GM21360 (cell line): ENCODE results near the gene SPATA12.

Experiments
- ATAC-seq: cut with Tn5 transposase; IDR thresholded peaks from one replicate; pipeline ENCODE4 v1.9.1; 2021; ENCODE audit warnings: mild to moderate bottlenecking, moderate library complexity; ENCODE audit not compliant: unreplicated experiment

Gene SPATA12

GRCh38 chr3:57060089-57060821 lies at the start of gene SPATA12:
Gene SPATA12, plus strand, starts transcription at chr3:57060664. Its CDS starts 13,031 bp downstream, at chr3:57073695.
- no peak for ATAC-seq

DNA sequence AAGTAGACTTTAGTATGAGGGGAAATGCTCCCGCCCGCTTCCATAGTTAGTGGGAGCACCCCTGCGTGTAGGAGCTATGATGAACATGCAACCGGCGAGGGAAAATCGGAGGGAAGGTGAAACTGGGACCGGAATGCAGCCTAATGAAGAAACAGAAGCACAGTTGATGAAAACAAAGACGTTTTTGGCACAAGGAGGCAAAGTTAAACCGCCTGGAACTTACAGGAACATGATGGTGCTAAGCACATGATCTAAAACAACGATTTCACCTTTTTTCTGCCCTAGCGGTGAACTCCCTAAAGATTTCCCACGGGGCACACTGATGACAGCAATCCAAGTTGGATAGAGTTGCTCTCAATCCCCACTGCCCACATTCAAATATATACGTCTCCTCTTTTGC lies 49.4 kb upstream of the SPATA12 start:
- no peak for ATAC-seq

DNA sequence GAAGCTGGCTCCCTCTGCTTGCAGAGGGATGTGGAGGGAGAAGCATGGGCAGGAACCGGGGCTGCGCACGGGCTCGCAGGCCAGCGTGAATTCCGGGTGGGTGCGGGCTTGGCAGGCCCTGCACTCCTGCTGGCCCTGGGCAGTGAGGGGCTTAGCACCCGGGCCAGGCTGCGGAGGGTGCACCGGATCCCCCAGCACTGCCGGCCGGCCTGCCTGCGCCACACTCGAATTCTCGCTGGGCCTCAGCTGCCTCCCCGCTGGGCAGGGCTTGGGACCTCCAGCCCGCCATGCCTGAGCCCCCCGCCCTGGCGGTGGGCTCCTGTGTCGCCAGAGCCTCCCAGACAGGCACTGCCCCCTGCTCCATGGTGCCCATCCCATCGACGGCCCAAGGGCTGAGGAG lies 47.6 kb upstream of the SPATA12 start:
- no peak for ATAC-seq

DNA sequence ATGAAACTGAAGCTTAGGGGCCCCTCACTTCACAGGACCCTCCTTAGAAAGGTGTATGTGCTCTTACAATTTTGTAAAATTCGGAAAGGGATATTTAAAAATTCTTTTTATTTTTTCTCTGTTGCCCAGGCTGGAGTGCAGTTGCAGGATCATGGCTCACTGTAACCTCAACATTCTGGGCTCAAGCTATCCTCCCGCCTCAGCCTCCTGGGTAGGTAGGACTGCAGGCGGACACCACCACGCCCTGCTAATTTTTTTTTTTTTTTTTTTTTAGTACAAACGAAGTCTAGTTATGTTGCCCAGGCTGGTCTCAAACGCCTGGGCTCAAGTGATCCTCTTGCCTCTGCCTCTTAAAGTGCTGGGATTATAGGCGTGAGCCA lies 45.1 kb upstream of the SPATA12 start:
- ATAC-seq, result no peak

DNA sequence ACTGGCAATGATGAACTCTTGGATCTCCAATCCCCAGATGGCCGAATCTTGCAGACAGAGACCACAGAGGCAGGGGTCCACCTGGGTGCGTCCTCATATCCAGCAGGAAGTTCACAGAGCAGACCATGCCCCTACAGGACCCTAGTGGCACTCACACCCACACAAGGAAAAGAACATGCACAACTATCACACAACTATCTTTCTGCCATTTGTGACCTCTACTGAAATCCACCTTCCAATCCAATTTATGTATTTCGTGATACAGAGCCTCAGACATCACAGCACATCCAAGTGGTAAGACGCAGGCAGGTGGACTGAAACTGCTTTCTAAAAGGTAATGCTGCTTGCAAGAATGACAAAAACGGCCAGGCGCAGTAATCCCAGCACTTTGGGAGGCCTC lies 44.6 kb upstream of the SPATA12 start:
- no peak for ATAC-seq

- ATAC-seq, result no peak
Observed at GRCh38 chr3:57017459-57017845, 43.0 kb upstream of the SPATA12 start.

GRCh38 chr3:57018246-57018645 lies 42.2 kb upstream of the SPATA12 start:
- no peak for ATAC-seq

GRCh38 chr3:57019057-57019456 lies 41.4 kb upstream of the SPATA12 start:
- ATAC-seq, result no peak

GRCh38 chr3:57025237-57025636 lies 35.2 kb upstream of the SPATA12 start:
- no peak for ATAC-seq

- ATAC-seq, result no peak
Observed at GRCh38 chr3:57026944-57027343, 33.5 kb upstream of the SPATA12 start.

DNA sequence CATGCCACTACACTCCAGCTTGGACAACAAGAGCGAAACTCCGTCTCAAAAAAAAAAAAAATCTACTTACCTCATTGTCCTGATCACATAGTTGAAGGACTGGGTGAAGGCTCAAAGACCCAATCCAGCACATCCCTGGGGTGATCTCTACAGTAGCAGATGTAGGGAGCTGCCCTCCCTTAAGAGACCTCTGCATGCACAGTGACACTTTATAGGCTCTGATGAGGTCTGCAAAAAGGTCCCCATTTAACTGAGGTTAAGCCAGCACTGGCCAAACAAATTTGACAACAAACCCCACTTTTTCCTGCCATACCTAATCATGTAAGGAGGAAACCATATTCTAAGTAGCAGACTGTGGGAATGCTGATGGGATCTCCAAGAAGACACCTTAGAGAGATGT lies 31.1 kb upstream of the SPATA12 start:
- ATAC-seq, result no peak

- ATAC-seq, result no peak
Observed at GRCh38 chr3:57029924-57030323, 30.5 kb upstream of the SPATA12 start.

DNA sequence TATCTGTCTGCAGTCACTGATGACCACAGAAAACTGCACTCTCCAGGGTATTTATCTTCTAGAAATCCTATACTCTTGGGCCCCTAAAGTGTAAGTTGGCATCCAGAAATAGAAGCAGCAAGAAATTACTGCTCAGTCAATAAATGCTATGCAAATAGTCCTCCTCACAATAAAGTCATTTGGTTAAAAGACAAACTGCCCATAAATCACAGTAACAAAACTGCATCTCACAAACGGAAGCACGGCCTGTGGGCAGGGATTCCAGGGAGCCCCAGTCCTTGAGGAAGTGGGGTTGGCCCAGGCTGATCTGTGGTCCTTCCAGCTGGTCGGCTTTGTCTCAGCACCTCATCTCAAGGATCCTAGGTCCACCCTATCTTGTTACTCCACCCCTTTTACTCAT lies 29.7 kb upstream of the SPATA12 start:
- no peak for ATAC-seq

DNA sequence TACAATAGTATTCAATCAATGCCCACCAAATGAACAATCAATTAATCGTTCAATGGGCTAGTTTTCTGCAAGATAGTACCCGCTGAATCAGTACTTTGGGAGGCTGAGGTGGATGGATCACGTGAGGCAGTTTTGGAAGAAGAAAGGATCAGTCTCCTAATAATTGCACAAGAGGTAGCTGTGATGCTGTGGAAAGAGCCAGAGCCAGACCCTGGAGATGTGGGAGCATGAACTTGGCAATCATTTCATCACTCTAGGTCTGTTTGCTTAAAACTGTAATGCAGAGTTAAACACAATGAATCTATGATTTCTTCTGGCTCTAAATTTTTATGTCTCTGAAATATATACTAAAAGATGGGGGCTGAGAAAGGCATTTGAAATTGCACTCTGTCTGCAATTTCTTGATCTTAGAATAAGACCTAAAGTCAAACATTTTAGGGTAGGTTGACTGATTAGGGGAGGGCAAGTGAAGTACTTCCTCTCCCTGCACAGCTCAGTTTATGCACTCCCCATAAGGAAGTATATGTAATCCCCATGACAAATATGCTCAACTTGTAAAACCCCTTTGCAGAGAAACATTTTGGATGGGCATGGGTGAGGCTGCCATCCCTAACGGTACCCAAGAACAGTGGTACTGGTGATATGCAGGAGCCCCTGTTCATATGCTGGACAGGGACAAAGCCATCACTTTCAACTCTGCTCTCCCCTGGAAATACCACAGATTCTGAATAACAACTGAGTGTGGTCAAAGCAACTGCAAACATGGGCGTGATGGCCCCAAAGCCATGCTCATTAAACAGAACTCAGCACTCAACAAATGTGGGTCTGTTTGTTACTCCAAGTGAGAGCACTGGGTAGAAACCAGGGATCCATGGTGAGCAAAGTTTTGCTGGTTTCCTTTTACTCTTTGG lies 28.6 kb upstream of the SPATA12 start:
- ATAC-seq, result no peak

GRCh38 chr3:57036952-57037351 lies 23.5 kb upstream of the SPATA12 start:
- ATAC-seq, result no peak

DNA sequence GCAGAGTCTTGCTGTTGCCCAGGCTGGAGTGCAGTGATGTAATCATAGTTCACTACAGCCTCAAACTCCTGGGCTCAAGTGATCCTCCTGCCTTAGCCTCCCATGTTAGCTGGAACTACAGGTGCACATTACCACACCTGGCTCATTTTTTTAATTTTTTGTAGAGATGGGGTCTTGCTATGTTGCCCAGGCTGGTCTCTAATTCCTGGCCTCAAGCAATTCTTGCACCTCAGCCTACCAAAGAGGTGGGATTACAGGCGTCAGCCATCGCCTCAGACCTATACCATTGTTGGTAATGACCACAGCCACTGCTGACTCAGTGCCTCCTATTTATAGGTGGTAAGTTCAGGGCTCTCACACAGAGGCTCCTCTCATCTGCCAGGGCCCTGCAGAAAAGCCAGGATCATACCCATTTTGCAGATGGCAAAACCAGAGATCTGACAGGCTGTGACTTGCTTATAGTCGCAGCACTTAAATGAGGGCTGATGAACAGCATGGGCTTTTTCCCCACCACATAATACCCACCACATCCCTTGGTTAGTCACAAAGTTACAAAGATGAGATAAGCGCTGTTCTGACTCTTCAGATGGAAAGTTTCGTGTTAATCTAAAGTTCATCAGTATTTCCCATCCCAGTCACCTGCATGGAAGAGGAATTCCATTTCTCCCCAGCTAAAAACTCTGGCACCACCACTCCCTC lies 21.8 kb upstream of the SPATA12 start:
- ATAC-seq, result no peak

DNA sequence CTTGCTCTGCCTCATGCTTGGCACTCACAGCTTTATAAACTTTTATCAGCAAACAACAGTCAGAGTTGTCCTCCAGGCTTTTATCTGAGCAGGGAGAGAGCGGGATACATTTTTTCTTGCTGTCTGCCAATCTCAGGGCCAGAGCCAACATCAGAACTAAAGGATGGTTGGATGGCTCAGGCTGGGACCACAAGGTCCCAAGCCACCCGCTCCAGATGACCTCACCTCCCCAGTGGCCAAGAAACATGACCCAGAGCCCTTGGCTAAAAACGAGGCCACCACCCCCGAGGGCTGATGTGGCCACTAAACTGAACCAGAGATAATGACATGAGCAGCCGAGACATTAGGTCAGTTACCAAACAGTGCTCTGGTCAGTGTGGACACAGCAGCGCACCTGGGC lies 18.8 kb upstream of the SPATA12 start:
- no peak for ATAC-seq

DNA sequence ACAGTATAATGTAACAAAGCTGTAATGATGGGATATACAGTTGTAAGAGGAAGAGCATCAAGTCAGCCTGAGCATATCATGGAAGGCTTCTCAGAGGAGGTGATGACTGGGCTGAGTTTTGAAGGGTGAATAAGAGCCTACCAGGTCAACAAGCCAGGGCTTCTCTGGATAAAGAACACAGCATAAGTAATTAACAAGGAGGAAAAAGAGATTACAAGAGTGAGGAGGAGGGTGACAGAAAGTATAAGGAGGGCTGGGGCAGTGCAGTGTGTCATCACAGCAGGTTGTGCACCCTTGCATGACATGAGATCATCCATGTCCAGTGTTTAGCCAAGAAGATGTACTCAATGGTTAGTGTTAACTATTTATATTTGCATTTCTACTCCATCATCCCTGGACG lies 16.9 kb upstream of the SPATA12 start:
- no peak for ATAC-seq

DNA sequence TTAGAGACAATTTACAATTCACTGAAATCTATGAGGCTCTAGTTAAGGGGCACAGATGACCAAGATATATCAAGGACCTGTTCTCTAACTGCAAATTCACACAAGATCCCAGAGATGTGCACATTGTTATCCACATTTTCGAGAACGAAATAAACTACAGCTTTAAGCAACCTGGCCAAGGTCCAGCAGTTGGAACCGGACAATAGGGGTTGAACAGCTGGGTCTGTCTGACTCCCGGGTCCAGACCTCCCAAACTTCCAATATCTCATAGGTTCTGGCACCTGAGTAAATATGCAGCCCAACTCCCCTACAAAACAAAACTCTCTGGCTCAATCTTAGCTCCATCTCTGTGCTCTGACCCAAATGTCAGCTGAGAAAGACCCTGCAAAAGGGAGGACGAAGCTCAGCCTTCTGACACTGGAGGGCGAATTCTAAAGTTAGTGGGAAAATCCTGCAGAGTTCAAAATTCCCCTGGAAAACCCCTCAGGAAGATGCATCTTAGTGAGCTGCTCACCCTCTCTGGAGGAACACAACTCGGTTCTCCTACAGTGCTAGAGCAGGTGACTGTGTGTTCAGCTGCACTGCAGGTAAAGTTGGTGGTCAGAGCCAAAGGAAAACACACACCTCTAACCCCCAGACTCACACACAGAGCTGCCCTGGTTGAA lies 14.2 kb upstream of the SPATA12 start:
- no peak for ATAC-seq

DNA sequence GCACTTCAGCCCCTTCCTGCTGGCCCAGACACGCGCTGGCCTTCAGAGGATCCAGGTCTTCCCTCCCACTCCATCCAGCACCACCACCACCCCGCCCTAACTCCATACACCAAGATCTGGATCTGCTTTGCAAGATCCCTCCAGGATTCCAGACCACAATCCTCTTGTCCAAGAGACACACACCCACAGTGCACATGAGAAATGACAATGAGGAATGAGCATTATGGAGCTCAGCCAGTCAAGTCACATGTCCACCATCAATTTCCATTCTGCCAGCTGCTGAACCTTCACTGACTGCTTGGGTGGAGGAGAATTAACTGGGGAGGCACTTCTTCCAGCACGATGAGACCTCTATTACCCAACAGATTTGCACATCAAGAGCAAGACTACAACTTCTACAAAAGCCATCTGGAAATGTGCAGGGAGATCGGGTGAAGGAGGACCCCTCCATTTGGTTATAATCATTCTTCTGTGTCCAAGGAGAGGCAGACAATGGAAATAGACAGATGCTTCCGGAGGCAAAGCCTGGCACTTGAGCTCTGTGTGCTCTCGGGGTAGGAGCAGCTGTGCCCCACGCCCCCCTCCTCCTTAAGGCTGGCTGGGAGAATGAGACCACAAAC lies 12.3 kb upstream of the SPATA12 start:
- ATAC-seq, result no peak

DNA sequence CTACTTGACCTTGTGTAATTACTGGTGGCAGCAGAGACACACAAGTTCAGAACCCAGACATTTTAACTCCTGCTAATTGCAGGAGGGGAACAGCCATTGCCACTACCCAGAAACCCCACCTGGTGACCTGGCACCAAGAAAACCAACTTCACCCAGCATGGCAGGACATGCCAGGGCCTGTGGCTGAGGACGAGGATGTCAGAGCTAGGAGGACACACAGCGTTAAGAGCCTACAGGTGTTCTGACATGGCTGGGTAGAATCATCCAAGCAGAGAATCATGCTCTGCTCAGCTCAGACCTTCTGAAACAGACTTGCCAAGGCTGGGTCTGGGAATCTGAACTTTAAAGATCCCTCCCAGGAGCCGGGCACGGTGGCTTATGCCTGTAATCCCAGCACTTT lies 11.7 kb upstream of the SPATA12 start:
- no peak for ATAC-seq
